Activated CD4-positive, alpha-beta T cell treated with anti-CD3 and anti-CD28 coated beads for 24 hours (primary cell): Measurements from ENCODE around the gene TRIO.

ENCODE experiments used
- DNase-seq, 2 donors: peaks; one replicate each; pipeline ENCODE4 v3.0.0-alpha.2; 2020; ENCODE audit warnings: low read depth in 2 of 2

Gene TRIO

DNA sequence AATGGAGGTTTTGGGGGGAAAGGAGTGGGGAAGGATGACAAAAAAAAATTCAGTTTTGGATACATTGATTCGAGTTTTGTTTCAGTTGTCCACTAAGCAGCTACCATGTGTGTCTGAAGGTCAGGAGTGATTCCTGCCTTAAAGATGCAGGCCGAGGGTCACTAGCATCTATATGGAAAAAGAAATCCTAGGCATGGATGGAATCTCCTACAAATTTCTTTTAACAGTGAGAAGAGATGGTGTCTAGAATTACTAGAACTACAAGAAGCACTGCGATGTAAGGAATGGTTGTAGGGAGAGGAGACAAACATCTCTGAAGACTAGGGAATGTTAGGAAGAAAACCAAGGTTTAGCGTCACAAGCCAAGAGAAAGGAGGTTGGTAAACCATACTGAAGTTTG is 19.6 kb upstream of the TRIO start:
- no peak for DNase-seq

DNA sequence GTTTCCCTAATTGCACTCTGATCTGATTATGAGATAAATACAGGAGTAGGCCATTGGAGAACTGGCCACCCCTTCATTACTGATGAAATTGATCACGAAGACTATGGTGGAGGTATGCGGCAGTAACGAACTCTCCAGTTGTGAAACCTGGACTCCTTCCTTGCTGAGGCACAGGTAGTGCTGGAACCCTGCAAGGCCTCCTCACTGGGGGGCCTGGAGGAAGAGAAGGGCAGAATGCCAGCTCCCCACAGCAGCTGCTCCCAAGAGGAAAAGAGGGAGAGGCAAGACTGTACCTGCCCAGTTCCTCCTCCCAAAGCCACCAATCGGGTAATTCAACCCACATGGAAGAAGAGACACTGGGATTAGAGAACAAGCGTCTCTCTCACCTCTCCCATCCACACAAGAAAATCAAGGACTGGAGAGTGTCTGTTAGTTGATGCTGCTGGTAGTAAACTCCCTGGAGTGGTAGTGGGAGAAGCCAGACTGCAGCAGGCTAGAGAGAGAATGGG is 19.1 kb upstream of the TRIO start:
- no peak for DNase-seq

- DNase-seq = no peak
These were observed 17.9 kb upstream of the TRIO start for GRCh38 chr5:14125262-14125661.

DNA sequence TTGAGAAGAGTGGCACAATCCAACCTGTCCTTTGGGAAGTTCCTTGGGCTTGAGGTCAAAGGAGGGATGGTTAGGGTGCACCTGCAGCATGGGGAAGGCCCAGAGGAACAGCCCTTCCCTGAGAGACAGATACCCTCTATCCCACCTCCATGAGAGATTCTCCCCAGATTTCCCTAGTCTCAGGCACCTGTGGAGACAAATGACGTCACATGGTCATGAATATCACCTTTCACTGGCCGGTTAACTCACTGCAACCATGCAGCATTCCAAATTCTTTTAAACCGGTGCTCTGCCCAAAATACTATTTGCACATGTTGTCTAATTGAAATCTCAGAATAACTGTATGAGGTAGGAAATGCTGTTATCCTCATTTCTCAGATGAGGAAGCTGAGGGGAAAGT is 15.6 kb upstream of the TRIO start:
- DNase-seq = no peak

DNA sequence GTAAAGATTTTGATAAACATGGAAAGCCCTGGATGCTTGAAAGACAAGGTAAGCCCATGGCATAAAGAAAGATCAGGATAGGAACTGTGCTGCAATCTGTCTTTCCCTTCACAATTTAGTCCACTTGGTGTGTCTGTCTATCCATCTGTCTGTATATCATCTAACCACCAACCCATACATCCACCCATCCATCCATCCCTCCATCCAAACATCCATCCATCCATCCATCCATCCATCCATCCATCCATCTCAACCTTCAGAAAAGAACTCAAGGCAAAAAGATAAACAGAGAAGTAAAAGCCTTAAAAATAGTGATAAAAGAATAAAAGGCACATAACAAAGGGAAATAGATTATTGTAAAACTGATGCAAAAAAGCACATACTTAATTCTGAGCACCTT is 15.1 kb upstream of the TRIO start:
- no peak for DNase-seq

DNA sequence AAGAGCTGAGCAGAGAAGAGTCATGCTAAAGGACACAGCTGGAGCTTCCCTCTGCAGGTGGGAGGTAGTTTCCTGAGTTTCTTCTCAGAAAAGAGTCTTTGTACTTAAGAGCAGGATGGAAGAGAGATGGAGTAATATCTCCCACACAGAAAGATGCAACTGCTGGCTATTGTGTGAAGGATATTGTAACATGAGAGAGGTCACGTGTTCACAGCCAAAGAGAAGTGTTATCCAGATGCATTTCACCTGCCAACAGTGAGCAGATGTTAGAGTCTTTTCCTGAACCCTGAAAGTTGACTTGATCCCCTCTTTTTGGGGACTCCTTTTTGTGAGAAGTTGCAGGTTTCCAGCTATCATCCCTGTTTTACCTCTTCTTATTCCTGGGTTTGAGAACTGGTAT is 14.0 kb upstream of the TRIO start:
- no peak for DNase-seq

- no peak for DNase-seq
These were observed 11.2 kb upstream of the TRIO start for GRCh38 chr5:14131855-14132503.

DNA sequence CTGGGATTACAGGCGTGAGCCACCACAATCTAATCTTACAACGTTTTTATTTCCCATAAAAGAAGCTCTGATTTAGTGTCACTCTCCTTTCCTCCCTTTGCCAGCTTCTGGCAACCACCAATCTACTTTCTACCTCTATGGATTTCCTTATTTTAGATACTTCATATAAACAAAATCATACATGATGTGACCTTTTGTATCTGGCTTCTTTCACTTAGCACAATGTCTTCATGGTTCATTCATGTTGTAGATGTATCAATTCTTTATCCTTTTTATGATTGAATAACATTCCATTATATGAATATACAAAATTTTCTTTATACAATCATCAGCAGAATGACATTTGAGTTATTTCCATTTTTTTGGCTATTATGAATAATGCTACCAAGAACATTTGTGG is 9.7 kb upstream of the TRIO start:
- no peak for DNase-seq

DNA sequence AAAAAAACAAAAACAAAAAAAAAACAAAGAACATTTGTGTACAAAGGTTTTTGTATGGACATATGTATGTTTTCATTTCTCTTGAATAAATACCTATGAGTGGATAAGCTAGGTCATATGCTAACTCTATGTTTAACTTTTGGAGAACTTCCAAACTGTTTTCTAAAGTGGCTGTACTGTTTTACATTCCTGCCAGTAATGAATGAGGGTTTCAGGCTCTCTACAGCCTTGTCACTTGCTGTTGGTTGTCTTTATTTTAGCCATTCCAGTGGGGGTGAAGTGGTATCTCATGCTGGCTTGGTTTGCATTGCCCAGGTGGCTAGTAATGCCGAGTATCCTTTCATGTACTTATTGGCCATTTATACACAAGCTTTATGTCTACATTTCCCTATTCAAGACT is 9.1 kb upstream of the TRIO start:
- DNase-seq = no peak

DNA sequence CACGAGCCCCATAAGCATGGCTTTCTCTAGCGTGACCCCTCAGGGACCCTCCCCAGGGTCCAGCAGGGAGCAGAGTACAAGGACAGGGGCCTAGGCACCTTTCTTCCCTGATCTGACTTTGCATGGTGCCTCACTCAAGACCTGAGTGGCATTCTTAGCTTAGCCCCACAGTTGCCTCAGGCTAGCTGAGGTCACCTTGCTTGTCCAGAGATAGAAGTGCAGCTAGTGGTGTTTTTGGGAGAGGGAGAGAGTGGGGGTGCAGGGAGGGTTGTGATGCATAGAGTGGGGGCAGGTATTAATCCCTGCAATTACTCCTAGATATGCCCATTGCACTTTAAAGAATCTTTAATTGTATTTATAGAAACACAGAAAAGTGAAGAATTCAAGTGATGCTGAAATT is 8.4 kb upstream of the TRIO start:
- no peak for DNase-seq

DNA sequence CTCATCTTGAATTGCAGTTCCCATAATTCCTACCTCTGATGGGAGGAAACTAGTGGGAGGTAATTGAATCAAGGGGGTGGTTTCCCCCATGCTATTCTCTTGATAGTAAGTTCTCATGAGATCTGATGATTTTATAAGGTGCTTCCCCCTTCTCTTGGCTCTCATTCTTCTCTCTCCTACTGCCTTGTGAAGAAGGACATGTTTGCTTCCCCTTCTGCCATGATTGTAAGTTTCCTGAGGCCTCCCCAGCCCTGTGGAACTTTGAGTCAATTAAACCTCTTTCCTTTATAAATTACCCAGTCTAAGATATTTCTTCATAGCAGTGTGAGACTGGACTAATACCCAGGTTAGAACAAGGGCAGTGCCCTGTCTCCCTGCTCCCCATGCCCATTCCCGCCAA is 7.5 kb upstream of the TRIO start:
- DNase-seq = no peak

GRCh38 chr5:14136228-14136627 is 6.9 kb upstream of the TRIO start:
- no peak for DNase-seq

DNA sequence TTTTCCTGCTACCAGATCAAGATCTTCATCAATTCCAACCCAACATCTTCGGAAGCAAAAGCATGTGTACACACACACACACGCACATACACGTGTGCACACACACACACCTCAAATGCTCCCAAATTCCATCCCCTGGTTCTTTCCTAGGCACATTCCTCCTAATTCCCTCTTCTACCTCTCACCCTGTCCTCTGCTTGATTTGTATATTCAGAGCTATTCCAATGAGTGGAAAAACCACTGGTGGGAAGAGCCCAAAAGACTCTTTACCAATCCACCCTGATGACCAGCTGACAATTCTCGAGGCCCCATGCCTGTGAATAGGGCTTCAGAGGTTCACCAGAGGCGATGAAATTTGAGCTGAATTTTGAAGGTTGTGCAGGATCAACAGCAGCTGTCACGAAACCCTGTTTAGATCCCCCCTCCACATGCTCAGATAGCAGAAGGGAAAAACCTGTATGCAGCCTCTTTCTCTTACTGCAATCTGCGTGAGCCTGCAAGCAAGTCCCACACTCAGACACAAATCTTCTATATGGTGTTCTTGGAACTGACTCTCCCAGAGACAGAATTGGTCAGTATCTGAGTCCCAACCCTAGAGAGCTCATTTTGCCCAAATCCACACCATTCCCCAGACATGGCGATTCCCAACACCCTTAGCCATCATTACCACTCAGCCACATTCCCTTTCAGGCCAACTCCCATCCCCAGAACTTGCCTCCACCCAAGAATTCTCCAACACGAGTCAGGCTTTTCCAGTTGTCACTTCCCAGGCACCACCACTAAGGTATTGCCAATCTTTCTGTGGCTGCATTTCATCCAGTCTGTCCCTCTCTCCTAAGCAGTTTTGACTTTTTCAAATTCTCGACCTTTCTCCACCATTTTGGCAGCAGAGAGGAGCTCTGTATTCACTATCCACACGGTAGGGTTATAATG is 4.3 kb upstream of the TRIO start:
- no peak for DNase-seq

- DNase-seq = no peak
These were observed 1.4 kb upstream of the TRIO start for GRCh38 chr5:14141764-14142163.

DNA sequence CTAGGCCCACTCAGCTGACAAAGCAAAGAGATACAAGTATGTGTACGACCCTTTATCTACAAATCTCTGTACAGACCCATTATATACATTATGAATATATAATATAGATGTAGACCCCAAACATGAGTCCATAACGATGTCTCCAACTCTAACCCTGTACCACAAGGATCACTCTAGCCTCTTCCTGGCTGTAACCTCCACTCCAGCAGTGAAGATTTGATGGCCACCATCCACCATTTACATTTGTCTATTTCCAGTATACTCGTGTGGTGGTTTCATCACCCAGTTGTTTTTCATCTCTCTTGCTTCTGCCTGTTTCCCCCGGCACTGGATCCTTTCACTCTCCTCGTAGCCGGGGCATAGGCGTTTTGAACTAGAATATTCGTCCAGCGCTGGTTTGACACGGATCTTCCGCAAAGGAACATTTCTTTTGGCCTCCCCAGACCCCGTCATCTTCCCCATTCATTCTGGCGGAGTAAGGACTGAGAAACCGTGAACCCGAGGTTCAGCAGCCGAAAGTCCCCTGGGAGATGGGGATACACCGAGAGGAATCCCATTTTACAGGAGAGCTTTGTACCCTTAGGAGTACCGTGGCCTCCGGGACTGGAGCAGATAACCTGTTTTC is 828 bp upstream of the TRIO start:
- no peak for DNase-seq

DNA sequence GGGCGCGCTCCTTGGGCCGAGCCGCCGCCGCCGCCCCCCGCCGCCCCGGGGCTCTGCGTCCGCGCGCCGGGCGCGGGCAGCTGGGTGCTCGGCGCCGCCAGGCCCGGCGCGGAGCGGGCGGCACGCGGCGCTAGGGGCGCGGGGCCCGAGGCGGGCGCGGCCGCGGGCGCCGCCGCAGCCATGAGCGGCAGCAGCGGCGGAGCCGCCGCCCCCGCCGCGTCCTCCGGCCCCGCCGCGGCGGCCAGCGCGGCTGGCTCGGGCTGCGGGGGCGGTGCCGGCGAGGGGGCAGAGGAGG is 351 bp downstream of the TRIO start:
- DNase-seq = no peak

DNA sequence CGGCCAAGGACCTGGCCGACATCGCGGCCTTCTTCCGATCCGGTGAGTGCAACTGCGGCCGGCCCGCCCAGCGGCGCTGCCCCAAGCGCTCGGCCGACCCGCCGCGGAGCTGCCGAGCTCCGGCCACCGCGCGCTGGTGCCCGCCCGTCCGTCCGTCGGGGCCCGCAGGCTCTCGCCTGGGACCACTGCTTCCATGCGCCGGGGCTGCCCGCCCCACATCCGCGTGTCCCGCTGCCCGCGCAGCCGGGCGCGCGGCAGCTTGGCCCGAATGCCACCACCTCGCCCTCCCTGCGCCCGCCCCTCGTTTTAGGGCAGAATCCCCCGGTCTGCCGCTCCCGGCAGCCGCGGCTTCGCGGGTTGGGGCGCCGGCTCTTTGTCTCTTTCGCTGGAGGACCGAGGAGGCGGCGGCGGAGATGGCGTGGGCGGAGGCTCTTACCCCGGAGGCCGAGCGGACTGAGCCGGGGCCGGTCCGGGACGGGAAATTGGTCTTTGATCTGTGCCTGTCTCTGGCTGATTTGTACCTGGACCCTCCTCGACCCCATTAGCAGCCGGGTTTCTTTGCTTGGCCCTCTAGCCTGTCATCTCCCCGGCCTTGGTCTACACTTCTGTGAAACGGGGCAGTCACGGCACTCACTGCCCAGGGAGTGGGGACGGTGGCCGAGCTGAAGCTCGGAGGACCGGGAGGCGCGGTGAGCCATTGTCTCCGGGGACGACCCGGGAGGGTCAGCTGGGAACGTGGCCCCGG is 871 bp downstream of the TRIO start:
- peak; percentile 9 to 22 for DNase-seq

GRCh38 chr5:14144586-14145434 is 1.7 kb downstream of the TRIO start:
- peak; percentile 0 to 4 for DNase-seq

GRCh38 chr5:14145435-14146334 is 2.5 kb downstream of the TRIO start:
- no peak for DNase-seq

DNA sequence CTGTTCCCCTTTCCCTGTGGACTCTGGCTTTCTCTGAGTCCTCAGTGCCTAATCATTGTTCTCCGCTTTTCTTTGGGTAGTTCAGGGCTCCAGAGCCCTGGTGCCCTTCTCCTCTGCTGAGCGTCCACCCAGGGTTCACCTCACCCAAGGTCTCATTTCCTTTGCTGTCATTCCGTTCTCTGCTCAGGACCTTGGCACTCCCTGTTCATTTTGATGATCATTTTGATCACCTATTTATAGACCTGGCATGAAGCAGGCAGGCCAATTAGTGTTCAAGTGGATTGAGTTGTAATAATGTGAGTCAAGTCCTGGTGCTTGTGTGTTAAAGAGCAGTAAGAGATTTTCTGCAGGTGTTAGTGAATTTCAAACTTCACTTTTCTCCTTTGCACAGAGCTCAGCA is 3.6 kb downstream of the TRIO start:
- DNase-seq = no peak
